Pancreas (tissue), 10 donors: Measurements from ENCODE around the gene C4orf36. TPM values are rescaled to one million over a fixed set of nuclear protein-coding genes. Genes with fewer than 3 reads are reported as not detected.

ENCODE experiments used
- ATAC-seq, 4 donors: fragments of 200-7000 bp; cut with Tn5 transposase; one replicate each; pipeline versions ENCODE4 v1.8.0 to v1.9.1; 2020; ENCODE audit warnings: mild to moderate bottlenecking in 4 of 4, moderate library complexity in 4 of 4
- DNase-seq, 6 donors: peaks; one replicate each; pipeline ENCODE4 v3.0.0-alpha.2; 2020
- FAIRE-seq: peaks from 2 replicates; lab custom pipeline; 2012; peaks lifted over from hg19 to GRCh38; lab: Jason Lieb, UNC
- H3K27ac ChIP-seq, 4 donors: fragments of 200-600 bp; sonication (generic); 1 replicate in 3 of 4; 2 replicates in 1 of 4; pipeline versions ENCODE4 v1.5.0 to v1.8.0; 2020
- H3K27me3 ChIP-seq, 4 donors: fragments of 200-600 bp; one replicate each; pipeline ENCODE4 v1.8.0; 2021
- H3K36me3 ChIP-seq, 3 donors: fragments of 200-600 bp; sonication (generic) in 1 of 3; one replicate each; pipeline versions ENCODE4 v1.5.0 to v1.8.0; 2020 to 2021
- H3K4me1 ChIP-seq, 3 donors: fragments of 200-600 bp; one replicate each; pipeline ENCODE4 v1.8.0; 2021
- H3K4me3 ChIP-seq, 4 donors: fragments of 200-600 bp; sonication (generic) in 2 of 4; one replicate each; pipeline versions ENCODE4 v1.5.0 to v1.8.0; 2020 to 2021
- H3K9me3 ChIP-seq, 4 donors: fragments of 200-600 bp; one replicate each; pipeline ENCODE4 v1.8.0; 2021
- WGBS, 2 donors: extraction: QIAGEN DNeasy Blood & Tissue Kit; methylation state at CpG; one replicate each; pipeline ENCODE4 v1.1.7; 2013; 5-methylcytosine and 5-hydroxymethylcytosine counted together
- intact Hi-C, 3 donors: fragments of 100-400 bp; cut with DNase I; formaldehyde crosslinking; loops; one replicate each; pipeline versions ENCODE4 v1.11.1 to v1.14.2; 2022
- polyA plus RNA-seq, 2 donors: library from polyadenylated mRNA; stranded (reverse); fragments of 200-250 nt; gene quantifications; one replicate each; pipeline ENCODE4 v1.2.3, GENCODE V29; 2013
- total RNA-seq, 6 donors: library from RNA; stranded (reverse); fragmentation: NEBNext Ultra II Directional in 4 of 6; extraction: Animal tissue kit (Norgen Biotek cat#: 25700) in 4 of 6; gene quantifications; one replicate each; pipeline versions ENCODE4 v1.2.1 to v1.2.4, GENCODE V29; 2021 to 2023
- TF ChIP-seq, protein P1 (sequence below), 4 donors: fragments of 200-600 bp; sonication (generic) in 3 of 4; IDR thresholded peaks; one replicate each; pipeline versions ENCODE4 v1.5.0 to v1.8.0; 2021; ENCODE audit warnings: antibody characterized with exemption in 4 of 4
- donor health status: healthy with polysubstance abuse.
- donor health status: DM: no; HTN: no; CAD: no; lungs with moderate emphysema.
- donor health status: DM: no; HTN: no; CAD: no.
- donor health status: control.
- donor health status: control.
- donor health status: Bipolar disorder and iron deficiency.
- donor health status: DM: yes; HTN: yes; CAD: no.
- donor health status: DM: no; HTN: no; CAD: no.
- donor health status: DM: no; HTN: no; CAD: no.
- donor health status: DM: yes; HTN: yes; CAD: no.

C4orf36 gene
- total and polyA plus RNA-seq, 8 donors = 0.35 to 0.88 (median 0.65) TPM; not detected in 1

DNA sequence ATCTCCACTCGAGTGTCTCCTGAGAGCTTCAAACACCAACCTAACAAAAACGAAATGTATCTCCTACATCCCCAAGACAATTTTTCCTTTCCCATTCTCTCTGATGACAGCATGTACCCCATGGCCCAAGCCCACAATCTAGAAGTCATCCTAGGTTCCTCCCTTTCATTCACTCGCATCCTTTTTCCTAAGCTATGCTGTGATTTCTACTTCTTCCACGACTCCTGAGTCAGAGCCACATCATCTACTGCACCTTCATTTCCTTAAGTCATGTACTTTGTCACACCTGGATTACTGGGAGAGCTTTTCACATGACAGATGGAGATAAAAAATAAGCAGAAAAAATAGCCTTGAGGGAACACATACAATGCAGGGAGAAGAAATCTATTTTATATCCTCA lies 20.1 kb downstream of the C4orf36 start:
- ATAC-seq = no peak
- Histone ChIP-seq H3K4me3 (no peak overlapping the region), H3K27ac (no peak overlapping the region), H3K9me3 (no peaks in the 10 kb centered on the region), H3K36me3 (no peaks in the 10 kb centered on the region), H3K27me3 (no peaks in the 10 kb centered on the region), H3K4me1 (no peaks in the 10 kb centered on the region)
- FAIRE-seq = no peak
- intact Hi-C loops = no loop called here
- WGBS, 2 donors = 66 to 71% methylated on average over 4 of the region's 4 CpGs
- TF ChIP-seq, protein P1, sequence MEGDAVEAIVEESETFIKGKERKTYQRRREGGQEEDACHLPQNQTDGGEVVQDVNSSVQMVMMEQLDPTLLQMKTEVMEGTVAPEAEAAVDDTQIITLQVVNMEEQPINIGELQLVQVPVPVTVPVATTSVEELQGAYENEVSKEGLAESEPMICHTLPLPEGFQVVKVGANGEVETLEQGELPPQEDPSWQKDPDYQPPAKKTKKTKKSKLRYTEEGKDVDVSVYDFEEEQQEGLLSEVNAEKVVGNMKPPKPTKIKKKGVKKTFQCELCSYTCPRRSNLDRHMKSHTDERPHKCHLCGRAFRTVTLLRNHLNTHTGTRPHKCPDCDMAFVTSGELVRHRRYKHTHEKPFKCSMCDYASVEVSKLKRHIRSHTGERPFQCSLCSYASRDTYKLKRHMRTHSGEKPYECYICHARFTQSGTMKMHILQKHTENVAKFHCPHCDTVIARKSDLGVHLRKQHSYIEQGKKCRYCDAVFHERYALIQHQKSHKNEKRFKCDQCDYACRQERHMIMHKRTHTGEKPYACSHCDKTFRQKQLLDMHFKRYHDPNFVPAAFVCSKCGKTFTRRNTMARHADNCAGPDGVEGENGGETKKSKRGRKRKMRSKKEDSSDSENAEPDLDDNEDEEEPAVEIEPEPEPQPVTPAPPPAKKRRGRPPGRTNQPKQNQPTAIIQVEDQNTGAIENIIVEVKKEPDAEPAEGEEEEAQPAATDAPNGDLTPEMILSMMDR (IDR thresholded peaks at IDR 0.05) = no peak
- no peak for DNase-seq

DNA sequence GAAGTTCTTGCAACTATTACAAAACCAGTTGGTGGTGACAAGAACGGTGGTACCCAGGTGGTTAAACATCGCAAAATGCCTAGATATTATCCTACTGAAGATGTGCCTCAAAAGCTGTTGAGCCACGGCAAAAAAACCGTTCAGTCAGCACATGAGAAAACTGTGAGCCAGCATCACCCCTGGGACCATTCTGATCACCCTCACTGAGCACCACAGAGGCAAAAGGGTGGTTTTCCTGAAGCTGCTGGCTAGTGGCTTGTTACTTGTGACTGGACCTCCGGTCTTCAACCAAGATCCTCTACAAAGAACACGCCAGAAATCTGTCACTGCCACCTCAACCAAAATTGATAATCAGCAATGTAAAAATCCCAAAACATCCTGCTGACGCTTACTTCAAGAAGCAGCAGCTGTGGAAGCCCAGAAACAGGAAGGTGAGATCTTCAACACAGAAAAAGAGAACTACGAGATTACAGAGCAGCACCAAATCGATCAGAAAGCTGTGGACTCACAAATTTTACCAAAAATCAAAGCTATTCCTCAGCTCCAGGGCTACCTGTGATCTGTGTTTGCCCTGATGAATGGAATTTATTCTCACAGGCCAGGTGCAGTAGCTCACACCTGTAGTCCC lies 21.7 kb downstream of the C4orf36 start:
- no peak for FAIRE-seq
- intact Hi-C loops = no loop called here
- H3K27me3 ChIP-seq = no peaks in the 10 kb centered on the region
- TF ChIP-seq, protein P1 (IDR thresholded peaks at IDR 0.05) = no peak
- H3K36me3 ChIP-seq = no peaks in the 10 kb centered on the region
- no peaks in the 10 kb centered on the region for H3K4me1 ChIP-seq
- no peak overlapping the region for H3K4me3 ChIP-seq
- DNase-seq = no peak
- ATAC-seq = no peak
- WGBS, 2 donors = 73 to 79% methylated on average over 9 of the region's 9 CpGs
- no peak overlapping the region for H3K27ac ChIP-seq
- H3K9me3 ChIP-seq = no peaks in the 10 kb centered on the region

DNA sequence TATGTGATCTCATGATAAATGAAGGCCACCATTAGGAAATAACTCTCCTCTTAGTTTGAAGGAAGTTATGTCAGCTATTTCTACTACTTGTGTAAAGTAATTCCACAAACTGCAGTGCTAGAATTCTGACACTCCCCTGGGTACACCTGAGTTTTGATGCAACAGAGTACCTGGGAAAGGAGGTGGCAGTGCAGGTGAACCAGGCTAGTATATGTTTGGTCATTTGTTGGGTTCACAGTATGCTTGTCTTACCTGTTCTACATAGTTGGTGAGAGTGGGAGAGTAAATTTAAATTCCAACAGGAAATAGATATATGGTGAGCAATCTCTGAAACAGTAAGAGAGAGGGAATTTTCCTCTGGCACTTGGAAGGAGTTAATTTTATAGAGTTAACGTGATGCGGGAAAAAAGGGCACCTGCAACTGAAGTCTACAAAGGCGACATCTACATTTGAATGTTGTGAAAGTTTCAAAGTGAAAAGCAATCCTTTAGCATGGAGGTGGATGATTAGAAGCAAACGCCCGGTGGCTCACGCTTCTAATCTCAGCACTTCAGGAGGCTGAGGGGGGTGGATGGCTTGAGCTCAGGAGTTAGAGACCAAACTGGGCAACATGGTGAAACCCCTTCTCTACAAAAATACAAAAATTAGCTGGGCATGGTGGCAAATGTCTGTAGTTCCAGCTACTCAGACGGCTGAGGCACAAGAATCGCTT lies 34.7 kb downstream of the C4orf36 start:
- ATAC-seq = no peak
- intact Hi-C loops = no loop called here

DNA sequence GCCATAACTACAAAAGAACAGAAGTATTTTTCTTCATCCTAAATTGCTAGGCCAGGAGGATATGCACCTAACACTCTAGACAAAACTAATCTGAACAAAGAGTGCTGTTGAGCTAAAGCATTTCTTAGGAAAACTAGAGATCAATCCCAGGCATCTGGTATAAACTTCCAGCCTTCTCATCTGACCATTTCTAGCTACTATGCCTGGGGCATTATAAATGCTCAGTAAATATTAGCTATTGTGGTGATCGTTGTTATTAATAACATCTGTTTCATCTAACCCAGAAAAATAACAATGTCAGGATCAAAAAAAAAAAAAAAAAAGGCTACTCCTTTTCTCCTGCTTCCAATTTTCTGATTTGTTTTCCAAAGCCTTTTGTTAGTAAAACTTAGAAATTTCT lies 35.3 kb downstream of the C4orf36 start:
- 36 to 46% methylated on average over 1 of the region's 1 CpG for WGBS, 2 donors
- DNase-seq = no peak
- TF ChIP-seq, protein P1 (IDR thresholded peaks at IDR 0.05) = no peak
- Histone ChIP-seq H3K36me3 (no peaks in the 10 kb centered on the region), H3K27ac (no peak overlapping the region), H3K9me3 (no peaks in the 10 kb centered on the region), H3K27me3 (no peaks in the 10 kb centered on the region), H3K4me1 (no peaks in the 10 kb centered on the region), H3K4me3 (no peak overlapping the region)
- FAIRE-seq = no peak
- intact Hi-C loops = no loop called here
- ATAC-seq = no peak

More for the DNA sequence above, 34.7 kb downstream of the C4orf36 start:
- H3K27ac ChIP-seq = no peak overlapping the region
- FAIRE-seq = no peak
- H3K4me1 ChIP-seq = no peaks in the 10 kb centered on the region
- DNase-seq = no peak
- WGBS, 2 donors = 77 to 81% methylated on average over 8 of the region's 8 CpGs
- no peaks in the 10 kb centered on the region for H3K9me3 ChIP-seq
- no peak overlapping the region for H3K4me3 ChIP-seq
- no peaks in the 10 kb centered on the region for H3K27me3 ChIP-seq
- TF ChIP-seq, protein P1 (IDR thresholded peaks at IDR 0.05) = no peak
- H3K36me3 ChIP-seq = no peaks in the 10 kb centered on the region

DNA sequence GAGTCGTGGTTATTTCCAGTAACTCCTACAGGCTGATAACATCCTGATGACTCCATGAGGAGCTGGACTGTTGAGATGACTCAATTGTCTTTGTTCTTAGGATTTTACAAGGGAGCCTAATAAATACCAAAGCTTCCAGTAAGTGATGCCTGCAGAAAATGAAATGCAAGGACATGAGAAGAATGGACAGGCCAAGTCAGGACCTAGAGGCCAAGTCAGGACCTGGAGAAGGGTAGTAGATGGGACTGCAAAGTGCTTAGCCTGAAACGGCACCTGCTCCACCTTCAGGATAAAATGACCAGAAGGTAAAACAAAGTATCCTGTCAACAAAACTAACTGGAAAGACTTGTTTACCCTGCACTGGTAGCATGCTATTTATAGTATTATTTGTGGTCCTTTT lies 36.6 kb downstream of the C4orf36 start:
- FAIRE-seq (no peak), ATAC-seq (peak in 2 of 4 donors; percentile 19 to 25), DNase-seq (no peak)
- H3K27me3 ChIP-seq = no peaks in the 10 kb centered on the region
- H3K9me3 ChIP-seq = no peaks in the 10 kb centered on the region
- H3K36me3 ChIP-seq = no peaks in the 10 kb centered on the region
- H3K4me1 ChIP-seq = no peaks in the 10 kb centered on the region
- intact Hi-C loops = no loop called here
- WGBS, 2 donors = 49 to 50% methylated on average over 2 of the region's 2 CpGs
- no peak overlapping the region for H3K27ac ChIP-seq
- TF ChIP-seq, protein P1 (IDR thresholded peaks at IDR 0.05) = no peak
- no peak overlapping the region for H3K4me3 ChIP-seq
